Stimulated activated CD4-positive, alpha-beta T cell treated with anti-CD3 and anti-CD28 coated beads, Interleukin-4, amount 100 ng/mL, for 24 hours (primary cell): ENCODE results near the gene SLC39A9.

ENCODE experiments used
- DNase-seq: peaks from one replicate; pipeline ENCODE4 v3.0.0-alpha.2; 2020

Gene SLC39A9

GRCh38 chr14:69398053-69398817 is at the start of gene SLC39A9, which contains the start of gene ERH:
Gene SLC39A9 (plus strand): TSS chr14:69398692. CDS start chr14:69399370, 678 bp downstream.
Gene ERH (minus strand): TSS chr14:69398299. CDS start chr14:69398233, 66 bp downstream.
- peak; percentile 95 for DNase-seq

- DNase-seq: no peak
Measured at GRCh38 chr14:69349091-69349777, 49.3 kb upstream of the SLC39A9 start.

GRCh38 chr14:69350892-69351291 is 47.6 kb upstream of the SLC39A9 start:
- no peak for DNase-seq

- DNase-seq: no peak
Measured at GRCh38 chr14:69351385-69351784, 47.1 kb upstream of the SLC39A9 start.

GRCh38 chr14:69351911-69352310 is 46.6 kb upstream of the SLC39A9 start:
- no peak for DNase-seq

GRCh38 chr14:69353168-69353567 is 45.3 kb upstream of the SLC39A9 start:
- no peak for DNase-seq

GRCh38 chr14:69354383-69355153 is 43.9 kb upstream of the SLC39A9 start:
- DNase-seq: peak; percentile 69

GRCh38 chr14:69355154-69355597 is 43.3 kb upstream of the SLC39A9 start:
- DNase-seq: no peak

GRCh38 chr14:69355607-69356281 is 42.7 kb upstream of the SLC39A9 start:
- DNase-seq: no peak

- no peak for DNase-seq
Measured at GRCh38 chr14:69356903-69357543, 41.5 kb upstream of the SLC39A9 start.

GRCh38 chr14:69357544-69358200 is 40.8 kb upstream of the SLC39A9 start:
- DNase-seq: no peak

- peak; percentile 46 for DNase-seq
Measured at GRCh38 chr14:69358233-69358963, 40.1 kb upstream of the SLC39A9 start.

GRCh38 chr14:69358966-69359365 is 39.5 kb upstream of the SLC39A9 start:
- no peak for DNase-seq

- DNase-seq: no peak
Measured at GRCh38 chr14:69360438-69361108, 37.9 kb upstream of the SLC39A9 start.

- no peak for DNase-seq
Measured at GRCh38 chr14:69363055-69363454, 35.4 kb upstream of the SLC39A9 start.

GRCh38 chr14:69363964-69364363 is 34.5 kb upstream of the SLC39A9 start:
- DNase-seq: no peak

- DNase-seq: no peak
Measured at GRCh38 chr14:69364378-69364777, 34.1 kb upstream of the SLC39A9 start.

- no peak for DNase-seq
Measured at GRCh38 chr14:69366069-69366468, 32.4 kb upstream of the SLC39A9 start.

- no peak for DNase-seq
Measured at GRCh38 chr14:69366761-69367160, 31.7 kb upstream of the SLC39A9 start.

GRCh38 chr14:69368381-69368780 is 30.1 kb upstream of the SLC39A9 start:
- no peak for DNase-seq
